ENCODE results near the gene SSMEM1. TPM values are rescaled to one million over a fixed set of nuclear protein-coding genes. Genes with fewer than 3 reads are reported as not detected.

Gene SSMEM1
- total and polyA plus RNA-seq, 9 of the 15 experiments (the other 6 are each of a cell fraction or from before 2014, with no cell fraction given), result 0.10 to 0.28 (median 0.18) TPM; not detected in 4

DNA sequence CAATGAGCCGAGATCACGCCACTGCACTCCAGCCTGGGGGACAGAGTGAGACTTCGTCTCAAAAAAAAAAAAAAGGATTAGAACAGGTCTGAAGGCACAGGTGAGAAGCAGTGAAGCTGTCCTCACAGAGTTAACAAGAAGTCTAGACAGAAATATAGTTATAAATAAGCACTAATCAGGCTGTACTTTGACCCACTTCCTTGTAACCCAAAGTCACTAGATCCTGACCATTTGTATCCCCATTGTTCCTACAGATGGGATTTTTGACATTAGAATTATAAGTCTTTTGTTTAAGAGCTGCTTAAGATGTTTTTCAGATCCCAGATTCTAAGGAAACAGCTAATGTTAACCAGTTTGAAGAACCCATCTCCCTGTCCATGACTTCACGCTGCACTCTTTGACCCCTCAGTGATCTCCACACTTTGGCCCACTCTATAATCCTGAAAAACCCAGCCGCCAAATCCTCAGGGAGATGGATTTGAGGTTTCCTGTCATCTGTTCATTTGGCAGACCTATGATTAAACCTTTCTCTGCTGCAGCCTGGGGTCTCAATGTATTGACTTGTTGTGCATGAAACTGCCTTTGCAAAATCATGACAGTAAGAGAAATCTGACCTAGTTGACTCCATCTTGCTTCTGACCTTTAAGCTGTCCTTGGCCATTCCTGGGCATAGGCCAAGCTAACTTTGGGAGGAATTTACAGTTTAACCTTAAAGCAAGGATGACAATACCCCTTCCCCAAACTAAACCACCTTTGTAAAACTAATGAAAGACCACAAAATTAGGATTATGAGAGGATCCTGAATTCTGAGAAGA is 11.4 kb downstream of the SSMEM1 start (continued):
- no peak for TF ChIP-seq MLLT1 (IDR thresholded peaks at IDR 0.05)
- 0 out of 2 replicates have a peak, but pooled peaks have one; percentile 10 for TF ChIP-seq PTTG1 (tag; IDR thresholded peaks at IDR 0.05; ENCODE audit: low read depth)
- no peak for TF ChIP-seq RHOXF2B (CRISPR knock-in tag; conservative IDR thresholded peaks at IDR 0.05)
- TF ChIP-seq, protein P1, sequence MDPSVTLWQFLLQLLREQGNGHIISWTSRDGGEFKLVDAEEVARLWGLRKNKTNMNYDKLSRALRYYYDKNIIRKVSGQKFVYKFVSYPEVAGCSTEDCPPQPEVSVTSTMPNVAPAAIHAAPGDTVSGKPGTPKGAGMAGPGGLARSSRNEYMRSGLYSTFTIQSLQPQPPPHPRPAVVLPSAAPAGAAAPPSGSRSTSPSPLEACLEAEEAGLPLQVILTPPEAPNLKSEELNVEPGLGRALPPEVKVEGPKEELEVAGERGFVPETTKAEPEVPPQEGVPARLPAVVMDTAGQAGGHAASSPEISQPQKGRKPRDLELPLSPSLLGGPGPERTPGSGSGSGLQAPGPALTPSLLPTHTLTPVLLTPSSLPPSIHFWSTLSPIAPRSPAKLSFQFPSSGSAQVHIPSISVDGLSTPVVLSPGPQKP (CRISPR knock-in tag; IDR thresholded peaks at IDR 0.05), result no peak
- TF ChIP-seq ARNT (IDR thresholded peaks at IDR 0.05), result no peak
- TF ChIP-seq, protein P2, sequence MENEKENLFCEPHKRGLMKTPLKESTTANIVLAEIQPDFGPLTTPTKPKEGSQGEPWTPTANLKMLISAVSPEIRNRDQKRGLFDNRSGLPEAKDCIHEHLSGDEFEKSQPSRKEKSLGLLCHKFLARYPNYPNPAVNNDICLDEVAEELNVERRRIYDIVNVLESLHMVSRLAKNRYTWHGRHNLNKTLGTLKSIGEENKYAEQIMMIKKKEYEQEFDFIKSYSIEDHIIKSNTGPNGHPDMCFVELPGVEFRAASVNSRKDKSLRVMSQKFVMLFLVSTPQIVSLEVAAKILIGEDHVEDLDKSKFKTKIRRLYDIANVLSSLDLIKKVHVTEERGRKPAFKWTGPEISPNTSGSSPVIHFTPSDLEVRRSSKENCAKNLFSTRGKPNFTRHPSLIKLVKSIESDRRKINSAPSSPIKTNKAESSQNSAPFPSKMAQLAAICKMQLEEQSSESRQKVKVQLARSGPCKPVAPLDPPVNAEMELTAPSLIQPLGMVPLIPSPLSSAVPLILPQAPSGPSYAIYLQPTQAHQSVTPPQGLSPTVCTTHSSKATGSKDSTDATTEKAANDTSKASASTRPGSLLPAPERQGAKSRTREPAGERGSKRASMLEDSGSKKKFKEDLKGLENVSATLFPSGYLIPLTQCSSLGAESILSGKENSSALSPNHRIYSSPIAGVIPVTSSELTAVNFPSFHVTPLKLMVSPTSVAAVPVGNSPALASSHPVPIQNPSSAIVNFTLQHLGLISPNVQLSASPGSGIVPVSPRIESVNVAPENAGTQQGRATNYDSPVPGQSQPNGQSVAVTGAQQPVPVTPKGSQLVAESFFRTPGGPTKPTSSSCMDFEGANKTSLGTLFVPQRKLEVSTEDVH (IDR thresholded peaks at IDR 0.05; ENCODE audit: low read depth, partially characterized antibody), result no peak
- no peak for TF ChIP-seq ZNF347 (CRISPR knock-in tag; IDR thresholded peaks at IDR 0.05; ENCODE audit: low read depth)
- TF ChIP-seq DMBX1 (CRISPR knock-in tag; IDR thresholded peaks at IDR 0.05; ENCODE audit: borderline replicate concordance), result 0 out of 2 replicates have a peak, but pooled peaks have one; percentile 44
- TF ChIP-seq POLR2B (IDR thresholded peaks at IDR 0.05; ENCODE audit: low read depth, partially characterized antibody), result no peak
- no peak for TF ChIP-seq ATF2 (CRISPR knock-in tag; IDR thresholded peaks at IDR 0.05)
- TF ChIP-seq ATF4 (CRISPR knock-in tag; IDR thresholded peaks at IDR 0.05), result no peak
- peak; percentile 79; the same call in 1 of the 2 replicates for TF ChIP-seq PTRF (tag; IDR thresholded peaks at IDR 0.05)
- no peak for TF ChIP-seq ZNF75A (CRISPR knock-in tag; IDR thresholded peaks at IDR 0.05)
- no peak for TF ChIP-seq ZBTB2 (IDR thresholded peaks at IDR 0.05)
- TF ChIP-seq ZNF23 (CRISPR knock-in tag; IDR thresholded peaks at IDR 0.05), result no peak
- TF ChIP-seq NFIC (IDR thresholded peaks at IDR 0.05), result no peak
- TF ChIP-seq SMAD4 (CRISPR knock-in tag; conservative IDR thresholded peaks at IDR 0.05), result 0 out of 2 replicates have a peak, but pooled peaks have one; percentile 23
